Ovary (tissue), 3 donors: ENCODE measurements around the gene DHRS1.

Source experiments
- EP300 ChIP-seq: sonication (generic); formaldehyde crosslinking; IDR thresholded peaks from one replicate; pipeline ENCODE4 v1.6.1; 2017; ENCODE audit warnings: antibody characterized with exemption
- POLR2A ChIP-seq: fragments of 450-650 bp; IDR thresholded peaks from one replicate; pipeline ENCODE4 v1.6.1; 2017; ENCODE audit warnings: antibody characterized with exemption, mild to moderate bottlenecking, moderate library complexity
- TF ChIP-seq, protein P1 (sequence below), 3 donors: fragments of 450-650 bp in 2 of 3; fragments of 200-600 bp in 1 of 3; IDR thresholded peaks; one replicate each; pipeline versions ENCODE4 v1.5.1 to v1.8.0; 2016 to 2022; ENCODE audit warnings: antibody characterized with exemption in 3 of 3, mild to moderate bottlenecking in 1 of 3
- donor health status: DM: no; HTN: no; CAD: no.

DNA sequence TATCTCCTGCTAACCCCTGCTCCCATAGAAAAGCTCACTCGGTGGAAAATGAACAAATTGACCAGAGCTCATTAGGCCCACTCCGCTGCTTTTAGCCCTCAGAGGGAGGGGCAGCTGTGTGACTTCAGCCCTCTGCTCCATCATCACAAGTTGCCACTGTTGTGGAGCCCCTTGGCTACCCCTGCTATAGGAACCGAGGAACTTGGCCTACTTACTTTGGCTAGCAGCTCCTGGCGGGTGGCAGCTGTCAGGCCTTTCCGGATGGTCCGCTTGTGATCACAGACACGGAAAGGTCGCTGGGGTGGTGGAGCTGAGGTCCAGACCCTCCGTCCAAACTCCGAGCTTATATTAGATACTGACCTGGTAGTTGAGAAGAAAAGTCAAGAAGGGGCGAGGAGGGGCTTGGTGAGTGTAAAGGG is 7.6 kb upstream of the DHRS1 start:
- TF ChIP-seq, protein P1, sequence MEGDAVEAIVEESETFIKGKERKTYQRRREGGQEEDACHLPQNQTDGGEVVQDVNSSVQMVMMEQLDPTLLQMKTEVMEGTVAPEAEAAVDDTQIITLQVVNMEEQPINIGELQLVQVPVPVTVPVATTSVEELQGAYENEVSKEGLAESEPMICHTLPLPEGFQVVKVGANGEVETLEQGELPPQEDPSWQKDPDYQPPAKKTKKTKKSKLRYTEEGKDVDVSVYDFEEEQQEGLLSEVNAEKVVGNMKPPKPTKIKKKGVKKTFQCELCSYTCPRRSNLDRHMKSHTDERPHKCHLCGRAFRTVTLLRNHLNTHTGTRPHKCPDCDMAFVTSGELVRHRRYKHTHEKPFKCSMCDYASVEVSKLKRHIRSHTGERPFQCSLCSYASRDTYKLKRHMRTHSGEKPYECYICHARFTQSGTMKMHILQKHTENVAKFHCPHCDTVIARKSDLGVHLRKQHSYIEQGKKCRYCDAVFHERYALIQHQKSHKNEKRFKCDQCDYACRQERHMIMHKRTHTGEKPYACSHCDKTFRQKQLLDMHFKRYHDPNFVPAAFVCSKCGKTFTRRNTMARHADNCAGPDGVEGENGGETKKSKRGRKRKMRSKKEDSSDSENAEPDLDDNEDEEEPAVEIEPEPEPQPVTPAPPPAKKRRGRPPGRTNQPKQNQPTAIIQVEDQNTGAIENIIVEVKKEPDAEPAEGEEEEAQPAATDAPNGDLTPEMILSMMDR (IDR thresholded peaks at IDR 0.05): no peak
- TF ChIP-seq POLR2A (no peak), EP300 (no peak)
